HG03066 (cell line): ENCODE measurements around the gene PLB1.

ENCODE experiments used
- ATAC-seq: cut with Tn5 transposase; IDR thresholded peaks from one replicate; pipeline ENCODE4 v1.9.1; 2021; ENCODE audit warnings: low read depth; ENCODE audit not compliant: unreplicated experiment

PLB1 gene

DNA sequence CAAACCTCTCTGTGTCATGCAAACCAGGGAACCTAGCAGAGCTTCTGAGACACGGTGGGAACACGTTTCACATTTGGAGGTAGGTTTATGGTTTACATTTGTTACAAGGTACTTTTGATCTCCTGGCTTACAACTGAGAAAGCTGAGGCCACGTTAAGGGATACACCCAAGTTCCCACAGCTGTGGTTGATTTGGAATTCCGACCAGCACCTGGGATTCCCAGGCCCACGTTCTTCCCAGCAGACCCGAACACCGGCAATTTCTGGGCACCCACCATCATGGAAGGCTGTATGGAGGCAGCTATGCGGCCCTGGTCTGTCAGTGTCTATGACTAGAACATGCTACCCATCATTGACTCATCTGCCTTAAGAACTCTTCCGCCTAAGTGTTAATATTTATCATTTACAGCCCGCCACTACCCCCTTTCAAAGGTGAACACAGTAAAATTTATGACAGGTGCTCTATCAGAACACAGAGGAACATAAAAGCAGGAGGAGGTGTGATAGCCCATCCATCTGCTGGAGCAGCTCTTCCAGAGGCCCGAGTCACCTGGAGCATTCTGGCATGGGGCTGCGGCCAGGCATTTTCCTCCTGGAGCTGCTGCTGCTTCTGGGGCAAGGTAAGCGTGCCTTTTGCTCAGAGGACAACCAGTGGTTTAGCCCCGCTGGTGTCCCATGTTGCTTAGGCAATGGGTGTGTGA lies at the start of gene PLB1:
PLB1 (plus strand) TSS at position 510 of the 700 bp plus-strand sequence; CDS start at position 565, 55 bp downstream.
- no peak for ATAC-seq

- no peak for ATAC-seq
Measured at GRCh38 chr2:28446531-28446930, 49.3 kb upstream of the PLB1 start.

GRCh38 chr2:28447086-28447485 lies 48.8 kb upstream of the PLB1 start:
- ATAC-seq, result no peak

GRCh38 chr2:28447943-28448792 lies 47.7 kb upstream of the PLB1 start:
- no peak for ATAC-seq

- no peak for ATAC-seq
Measured at GRCh38 chr2:28448793-28449100, 47.1 kb upstream of the PLB1 start.

DNA sequence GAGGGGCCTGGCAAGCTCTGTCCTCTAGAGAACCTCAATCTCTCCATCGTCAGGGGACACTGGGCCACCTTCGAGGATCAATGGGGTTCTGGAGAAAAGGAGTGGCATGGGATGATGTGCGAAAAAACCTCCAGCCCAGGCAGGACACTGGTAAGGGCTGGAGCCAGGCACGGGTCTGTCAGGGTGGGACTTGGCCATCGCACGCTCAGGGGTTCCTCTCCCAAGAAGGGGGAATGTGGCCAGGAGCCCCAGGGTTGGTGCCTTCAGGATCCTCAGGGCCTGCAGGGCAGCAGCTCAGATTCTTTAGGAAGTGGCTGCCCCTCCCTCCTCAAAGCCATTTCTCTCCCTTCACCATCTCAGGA lies 46.8 kb upstream of the PLB1 start:
- ATAC-seq, result no peak

GRCh38 chr2:28449488-28450395 lies 46.1 kb upstream of the PLB1 start:
- no peak for ATAC-seq

DNA sequence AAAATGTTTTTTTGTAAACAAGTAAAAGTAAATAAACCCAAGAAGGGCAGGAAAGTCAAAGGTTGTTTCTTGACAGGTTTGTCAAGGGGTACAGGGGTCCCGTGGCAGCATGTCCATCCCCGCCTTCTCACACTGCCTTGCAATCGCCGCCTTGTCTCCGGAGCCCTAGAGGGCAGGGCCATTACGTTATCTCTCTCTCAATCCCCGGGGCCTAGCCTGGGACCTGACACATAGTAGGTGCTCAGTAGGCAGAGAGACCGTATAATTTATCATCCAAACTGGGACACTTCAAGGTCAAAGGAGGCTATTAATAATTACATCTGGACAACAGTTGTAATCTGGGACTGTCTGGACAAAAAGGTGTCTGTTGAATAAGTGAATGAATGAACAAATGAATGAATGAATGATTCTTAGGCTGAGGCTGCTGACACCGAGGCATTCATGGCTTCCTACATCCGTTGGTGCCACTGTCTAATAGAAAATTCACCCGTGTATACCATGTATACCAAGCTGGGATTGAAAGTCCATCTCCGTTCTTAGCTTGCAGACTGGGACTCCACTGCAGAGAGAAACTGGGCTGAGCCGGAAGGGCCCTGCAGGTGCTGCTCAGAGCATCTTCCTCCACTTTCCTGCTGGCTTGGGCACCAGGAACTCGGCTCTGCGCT lies 44.8 kb upstream of the PLB1 start:
- no peak for ATAC-seq

DNA sequence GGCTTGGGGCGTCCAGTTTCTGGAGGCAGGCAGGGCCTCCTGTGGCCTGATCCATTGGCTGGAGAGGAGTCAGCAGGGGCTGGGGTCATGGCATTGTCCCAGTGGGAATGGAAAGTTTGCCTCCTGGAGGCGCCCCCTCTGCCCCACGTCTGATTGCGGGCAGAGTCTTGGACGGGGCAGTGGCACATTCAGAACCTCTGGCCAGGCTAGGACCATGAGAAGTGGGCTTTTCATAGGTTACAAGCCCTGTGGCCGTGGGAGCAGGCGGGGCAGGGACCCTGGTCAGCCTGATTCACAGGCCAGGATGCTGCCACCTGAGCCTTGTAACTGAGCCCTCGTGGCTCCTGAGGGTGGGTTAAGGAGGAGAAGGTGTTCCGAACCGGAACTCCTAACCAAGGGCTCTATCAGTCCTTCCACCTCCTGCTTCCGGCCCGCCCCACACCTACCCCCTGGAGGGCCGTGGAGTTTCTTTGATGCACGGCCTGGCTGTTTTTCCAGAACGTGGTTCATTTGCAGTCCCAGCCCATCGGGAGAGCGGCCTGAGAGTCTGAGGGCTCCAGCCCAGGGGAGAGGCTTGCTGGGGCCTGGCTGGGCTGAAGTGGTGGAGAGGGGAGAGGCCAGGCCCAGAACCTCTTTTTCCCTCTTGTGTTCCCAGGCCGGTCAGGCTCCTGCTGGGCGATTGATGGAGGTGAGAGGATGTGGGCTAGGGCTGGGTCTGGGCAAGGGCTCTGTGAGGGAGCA lies 43.9 kb upstream of the PLB1 start:
- no peak for ATAC-seq

GRCh38 chr2:28452534-28453081 lies 43.3 kb upstream of the PLB1 start:
- ATAC-seq, result no peak

GRCh38 chr2:28453396-28453795 lies 42.5 kb upstream of the PLB1 start:
- no peak for ATAC-seq

DNA sequence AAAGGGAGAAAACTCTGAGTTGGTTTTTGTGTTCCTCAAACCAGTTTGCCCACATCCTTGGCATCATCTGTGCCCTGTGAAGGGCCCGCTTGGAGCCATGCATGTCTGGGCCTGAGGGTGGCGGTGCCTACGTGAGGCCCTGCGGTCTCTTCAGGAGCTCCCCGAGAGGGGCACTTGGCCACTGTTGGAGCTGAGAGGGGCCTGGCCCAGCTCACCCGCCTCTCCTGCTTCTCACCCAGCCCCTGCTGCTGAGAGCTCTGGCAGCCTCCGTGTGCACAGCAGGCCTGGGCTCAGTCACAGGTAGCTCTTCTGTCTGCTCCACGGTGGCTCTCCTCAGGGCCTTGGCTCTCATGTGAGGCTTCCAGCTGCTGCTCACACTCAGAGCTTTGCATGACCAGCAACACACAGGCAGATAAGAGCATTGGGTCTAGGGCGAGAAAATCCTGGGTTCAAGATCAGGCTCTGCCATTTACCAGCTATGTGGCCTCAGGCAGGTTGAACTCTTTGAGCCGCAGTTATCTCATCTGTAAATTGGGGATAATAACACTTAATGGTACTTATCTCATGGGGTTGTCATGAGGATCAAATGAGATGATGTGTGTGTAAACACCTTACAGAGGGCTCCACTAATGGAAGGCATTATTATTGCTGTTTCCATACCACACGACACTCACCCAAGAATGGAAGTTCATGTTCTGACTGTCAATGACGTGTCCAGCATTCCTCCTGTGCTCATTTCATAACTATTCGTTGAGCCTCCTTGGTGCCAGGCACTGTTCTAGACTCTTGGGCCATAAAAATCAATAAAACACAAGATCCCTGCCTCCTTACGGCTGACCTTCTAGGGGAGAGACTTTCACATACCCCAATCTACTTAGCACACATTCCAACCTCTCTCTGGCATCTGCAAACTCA lies 41.6 kb upstream of the PLB1 start:
- ATAC-seq, result no peak

GRCh38 chr2:28457237-28457636 lies 38.6 kb upstream of the PLB1 start:
- no peak for ATAC-seq

GRCh38 chr2:28461056-28461455 lies 34.8 kb upstream of the PLB1 start:
- ATAC-seq, result no peak

GRCh38 chr2:28462122-28462521 lies 33.7 kb upstream of the PLB1 start:
- no peak for ATAC-seq

GRCh38 chr2:28463211-28463816 lies 32.5 kb upstream of the PLB1 start:
- ATAC-seq, result no peak

DNA sequence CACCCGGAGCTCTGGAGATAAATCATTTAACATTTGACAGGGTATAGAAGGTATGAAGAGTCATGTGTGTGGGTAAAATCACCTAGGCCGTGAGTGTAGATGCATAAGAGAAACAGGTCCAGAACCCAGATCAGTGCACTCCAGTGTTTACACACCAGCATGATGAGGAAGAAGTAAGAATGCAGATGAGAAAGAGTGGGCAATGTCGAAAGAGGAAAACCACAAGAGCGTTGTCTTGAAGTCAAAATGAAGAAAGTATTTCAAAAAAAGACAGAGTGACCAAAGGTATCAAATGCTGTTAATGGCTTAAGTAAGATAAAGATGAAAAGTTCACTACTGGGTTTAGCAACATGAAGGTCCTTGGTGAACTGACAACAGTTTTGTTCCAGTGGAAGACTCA lies 32.0 kb upstream of the PLB1 start:
- ATAC-seq, result no peak

DNA sequence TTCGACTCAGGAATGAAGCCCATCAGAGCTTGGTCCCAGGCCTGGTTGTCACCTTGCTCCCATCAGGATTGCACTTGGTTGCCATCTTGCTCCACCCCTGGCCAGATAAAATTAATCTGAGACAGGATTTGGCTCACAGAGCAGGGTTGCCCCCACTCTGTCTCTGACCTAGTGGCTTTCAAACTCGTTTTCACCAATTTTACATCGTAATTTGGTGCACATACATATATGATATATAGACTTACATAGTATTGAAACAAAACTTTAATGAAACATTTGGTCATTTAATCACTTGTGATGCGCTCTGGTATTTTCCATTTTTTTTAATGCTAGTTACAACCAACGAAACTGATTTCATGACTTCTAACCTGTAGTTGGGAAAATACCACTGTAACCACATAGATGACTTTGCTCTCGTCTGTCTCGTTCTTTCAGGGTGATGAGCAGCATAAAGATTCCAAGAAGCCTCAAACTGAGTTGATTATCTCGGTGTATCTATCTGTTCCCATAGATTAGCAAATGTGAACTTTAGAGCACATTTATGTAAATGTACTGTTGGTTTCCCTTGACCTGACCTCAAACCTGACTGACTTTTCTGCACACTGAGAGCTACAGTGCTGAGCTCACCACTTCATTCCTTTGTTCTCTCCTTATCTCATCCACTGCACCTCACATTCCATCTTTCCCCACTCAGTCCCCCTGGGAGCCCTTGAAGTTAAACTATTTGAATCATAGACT lies 30.5 kb upstream of the PLB1 start:
- no peak for ATAC-seq
